OCI-LY1 (cell line): ENCODE measurements around the gene DIAPH2.

Experiments used
- CTCF ChIP-seq: fragments of 200-600 bp; sonication (generic), shearing (Covaris generic); IDR thresholded peaks from 2 replicates; pipeline ENCODE4 v1.5.1; 2017; ENCODE audit warnings: mild to moderate bottlenecking, antibody characterized with exemption, low read length, moderate library complexity, mixed read lengths
- EZH2 ChIP-seq: fragments of 200-600 bp; sonication (generic), shearing (Covaris generic); IDR thresholded peaks from 2 replicates; pipeline ENCODE4 v1.8.0; 2017; ENCODE audit warnings: borderline replicate concordance, mixed run types, mild to moderate bottlenecking, antibody characterized with exemption, low read length, moderate library complexity, mixed read lengths

DNA sequence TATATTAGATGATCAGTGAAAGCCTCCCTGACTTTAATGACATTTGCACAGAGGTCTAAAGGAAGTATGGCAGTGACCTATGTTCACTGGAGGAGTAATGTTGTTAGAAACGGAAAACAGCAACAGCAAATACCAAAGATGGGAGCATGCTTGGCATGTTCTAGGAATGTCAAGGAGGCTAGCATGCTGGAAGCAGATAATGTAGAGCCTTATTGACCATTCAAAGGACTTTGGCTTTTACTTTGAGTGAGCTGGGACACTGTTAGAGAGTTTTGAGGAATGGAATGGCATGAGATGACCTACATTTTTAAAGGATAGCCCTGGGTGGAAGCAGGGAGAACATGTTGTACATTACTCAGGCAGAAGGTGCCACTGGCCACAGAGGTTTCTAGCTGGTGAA is 205.1 kb downstream of the DIAPH2 start:
- TF ChIP-seq CTCF = no peak
- no peak for TF ChIP-seq EZH2
